Progenitor cell of endocrine pancreas (in vitro differentiated cells): ENCODE data around the gene ACBD3. TPM values are rescaled to one million over a fixed set of nuclear protein-coding genes. Genes with fewer than 3 reads are reported as not detected.

Experiments
- DNase-seq: peaks from one replicate; pipeline ENCODE4 v3.0.0; 2021; ENCODE audit warnings: low spot score; ENCODE audit not compliant: unreplicated experiment
- H3K27ac Mint-ChIP-seq: 2 replicates; pipeline ENCODE4 v1.8.0; 2021; ENCODE audit warnings: mild to moderate bottlenecking, moderate library complexity, mixed read lengths
- H3K27me3 Mint-ChIP-seq: 2 replicates; pipeline ENCODE4 v1.8.0; 2021; ENCODE audit warnings: mixed read lengths
- H3K36me3 Mint-ChIP-seq: 2 replicates; pipeline ENCODE4 v1.8.0; 2022; ENCODE audit warnings: mixed read lengths; ENCODE audit not compliant: insufficient read depth
- H3K4me1 Mint-ChIP-seq: 2 replicates; pipeline ENCODE4 v1.8.0; 2021; ENCODE audit warnings: low read depth, mixed read lengths
- H3K4me3 Mint-ChIP-seq: 2 replicates; pipeline ENCODE4 v1.8.0; 2021; ENCODE audit warnings: low read depth, mild to moderate bottlenecking, moderate library complexity, mixed read lengths
- H3K9me3 Mint-ChIP-seq: 2 replicates; pipeline ENCODE4 v1.8.0; 2021; ENCODE audit warnings: low read depth, mixed read lengths
- total RNA-seq: library from RNA; stranded (reverse); gene quantifications from 2 replicates; pipeline ENCODE4 v1.2.1, GENCODE V29; 2021
- TF ChIP-seq, protein P1 (sequence below): fragments of 200-600 bp; sonication (generic); IDR thresholded peaks from one replicate; pipeline ENCODE4 v1.5.0; 2021; ENCODE audit warnings: antibody characterized with exemption, mild to moderate bottlenecking; ENCODE audit not compliant: unreplicated experiment

Gene ACBD3
- total RNA-seq, 1 donor from 2014 or later = 29.3 TPM

GRCh38 chr1:226185141-226186036 is 1.2 kb downstream of the ACBD3 start:
- H3K27me3 Mint-ChIP-seq = no peaks in the 10 kb centered on the region
- H3K27ac Mint-ChIP-seq = peak overlapping the region; percentile 94
- no peaks in the 10 kb centered on the region for H3K9me3 Mint-ChIP-seq
- DNase-seq = no peak
- peaks cover 4% of the 10 kb centered on the region for H3K36me3 Mint-ChIP-seq
- TF ChIP-seq, protein P1, sequence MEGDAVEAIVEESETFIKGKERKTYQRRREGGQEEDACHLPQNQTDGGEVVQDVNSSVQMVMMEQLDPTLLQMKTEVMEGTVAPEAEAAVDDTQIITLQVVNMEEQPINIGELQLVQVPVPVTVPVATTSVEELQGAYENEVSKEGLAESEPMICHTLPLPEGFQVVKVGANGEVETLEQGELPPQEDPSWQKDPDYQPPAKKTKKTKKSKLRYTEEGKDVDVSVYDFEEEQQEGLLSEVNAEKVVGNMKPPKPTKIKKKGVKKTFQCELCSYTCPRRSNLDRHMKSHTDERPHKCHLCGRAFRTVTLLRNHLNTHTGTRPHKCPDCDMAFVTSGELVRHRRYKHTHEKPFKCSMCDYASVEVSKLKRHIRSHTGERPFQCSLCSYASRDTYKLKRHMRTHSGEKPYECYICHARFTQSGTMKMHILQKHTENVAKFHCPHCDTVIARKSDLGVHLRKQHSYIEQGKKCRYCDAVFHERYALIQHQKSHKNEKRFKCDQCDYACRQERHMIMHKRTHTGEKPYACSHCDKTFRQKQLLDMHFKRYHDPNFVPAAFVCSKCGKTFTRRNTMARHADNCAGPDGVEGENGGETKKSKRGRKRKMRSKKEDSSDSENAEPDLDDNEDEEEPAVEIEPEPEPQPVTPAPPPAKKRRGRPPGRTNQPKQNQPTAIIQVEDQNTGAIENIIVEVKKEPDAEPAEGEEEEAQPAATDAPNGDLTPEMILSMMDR = no peak
- peaks cover 18% of the 10 kb centered on the region for H3K4me1 Mint-ChIP-seq
- peak overlapping the region; percentile 89 for H3K4me3 Mint-ChIP-seq

- DNase-seq = no peak
Observed at GRCh38 chr1:226181996-226182714, 4.4 kb downstream of the ACBD3 start.

GRCh38 chr1:226176870-226177269 is 9.7 kb downstream of the ACBD3 start:
- H3K4me3 Mint-ChIP-seq = no peak overlapping the region
- H3K27ac Mint-ChIP-seq = no peak overlapping the region
- H3K9me3 Mint-ChIP-seq = no peaks in the 10 kb centered on the region
- H3K27me3 Mint-ChIP-seq = no peaks in the 10 kb centered on the region
- H3K4me1 Mint-ChIP-seq = peaks cover 7% of the 10 kb centered on the region
- TF ChIP-seq, protein P1 = no peak
- DNase-seq = no peak
- H3K36me3 Mint-ChIP-seq = peaks cover 10% of the 10 kb centered on the region

More at GRCh38 chr1:226181996-226182714, 4.4 kb downstream of the ACBD3 start:
- H3K4me1 Mint-ChIP-seq = peaks cover 18% of the 10 kb centered on the region
- H3K27me3 Mint-ChIP-seq = no peaks in the 10 kb centered on the region
- peaks cover 12% of the 10 kb centered on the region for H3K36me3 Mint-ChIP-seq
- TF ChIP-seq, protein P1 = peak; percentile 26
- H3K4me3 Mint-ChIP-seq = no peak overlapping the region
- no peaks in the 10 kb centered on the region for H3K9me3 Mint-ChIP-seq
- peak overlapping the region; percentile 91 for H3K27ac Mint-ChIP-seq

GRCh38 chr1:226172589-226172988 is 14.0 kb downstream of the ACBD3 start:
- no peak overlapping the region for H3K27ac Mint-ChIP-seq
- no peak for DNase-seq
- no peaks in the 10 kb centered on the region for H3K27me3 Mint-ChIP-seq
- H3K36me3 Mint-ChIP-seq = peaks cover 5% of the 10 kb centered on the region
- H3K4me1 Mint-ChIP-seq = peaks cover 5% of the 10 kb centered on the region
- H3K9me3 Mint-ChIP-seq = no peaks in the 10 kb centered on the region
- TF ChIP-seq, protein P1 = no peak
- H3K4me3 Mint-ChIP-seq = no peak overlapping the region

- H3K9me3 Mint-ChIP-seq = no peaks in the 10 kb centered on the region
- no peaks in the 10 kb centered on the region for H3K4me1 Mint-ChIP-seq
- peaks cover 12% of the 10 kb centered on the region for H3K36me3 Mint-ChIP-seq
- TF ChIP-seq, protein P1 = no peak
- H3K27ac Mint-ChIP-seq = peak overlapping the region; percentile 82
- H3K4me3 Mint-ChIP-seq = no peak overlapping the region
- H3K27me3 Mint-ChIP-seq = no peaks in the 10 kb centered on the region
- DNase-seq = no peak
Observed at GRCh38 chr1:226166341-226166740, 20.2 kb downstream of the ACBD3 start.
